CD4-positive, alpha-beta T cell (primary cell): ENCODE data around the gene FUT7. TPM values are rescaled to one million over a fixed set of nuclear protein-coding genes. Genes with fewer than 3 reads are reported as not detected.

ENCODE experiments used
- ATAC-seq: fragments of 200-7000 bp; cut with Tn5 transposase; one replicate; pipeline ENCODE4 v1.10.0; 2022; ENCODE audit warnings: mild to moderate bottlenecking; ENCODE audit not compliant: poor library complexity
- CTCF ChIA-PET: fragments of 350-600 bp; sonication (Branson Sonifier 250); formaldehyde crosslinking; loops from one replicate; lab custom pipeline; 2021; ENCODE audit warnings: antibody characterized with exemption, inconsistent platforms; lab: Charles Lee
- POLR2A ChIA-PET: fragments of 350-600 bp; sonication (Branson Sonifier 250); formaldehyde crosslinking; loops from one replicate; lab custom pipeline; 2021; ENCODE audit warnings: antibody characterized with exemption, inconsistent platforms; lab: Charles Lee
- DNase-seq, 14 experiments: peaks; one replicate each; pipeline ENCODE4 v3.0.0-alpha.2; 2013 to 2020; ENCODE audit warnings: mixed read lengths in 2 of 14
- H3K27ac ChIP-seq, 2 donors: one replicate each; pipeline versions ENCODE4 v1.5.1 to v1.7.0; 2013; ENCODE audit warnings: low read length in 2 of 2, low read depth in 1 of 2, mild to moderate bottlenecking in 1 of 2
- H3K27me3 ChIP-seq, 2 experiments: 1 replicate in 1 of 2; 2 replicates in 1 of 2; pipeline versions ENCODE4 v1.6.1 to v1.7.0; 2013; ENCODE audit warnings: low read length in 2 of 2, control low read depth in 1 of 2, mild to moderate bottlenecking in 1 of 2, moderate library complexity in 1 of 2; ENCODE audit not compliant: insufficient read depth in 2 of 2, control insufficient read depth in 1 of 2
- H3K36me3 ChIP-seq: one replicate; pipeline ENCODE4 v1.6.1; 2013; ENCODE audit warnings: low read length, control low read depth; ENCODE audit not compliant: insufficient read depth
- H3K4me1 ChIP-seq: one replicate; pipeline ENCODE4 v1.6.1; 2013; ENCODE audit warnings: low read length, control low read depth; ENCODE audit not compliant: insufficient read depth
- H3K4me3 ChIP-seq: one replicate; pipeline ENCODE4 v1.5.1; 2013; ENCODE audit warnings: mild to moderate bottlenecking, low read length, moderate library complexity
- H3K9me3 ChIP-seq, 2 experiments: 1 replicate in 1 of 2; 2 replicates in 1 of 2; pipeline versions ENCODE4 v1.6.1 to v1.7.0; 2013; ENCODE audit warnings: low read length in 2 of 2, mild to moderate bottlenecking in 2 of 2, control low read depth in 1 of 2, moderate library complexity in 1 of 2; ENCODE audit not compliant: control insufficient read depth in 1 of 2, insufficient read depth in 1 of 2
- H3K27ac Mint-ChIP-seq: one replicate; pipeline ENCODE4 v1.8.0; 2020; ENCODE audit warnings: mixed read lengths
- H3K27me3 Mint-ChIP-seq: one replicate; pipeline ENCODE4 v1.8.0; 2021; ENCODE audit warnings: mixed read lengths
- H3K36me3 Mint-ChIP-seq: one replicate; pipeline ENCODE4 v1.8.0; 2021; ENCODE audit warnings: low read depth, mixed read lengths
- H3K4me1 Mint-ChIP-seq: one replicate; pipeline ENCODE4 v1.8.0; 2021; ENCODE audit warnings: low read depth, mixed read lengths
- H3K4me3 Mint-ChIP-seq: one replicate; pipeline ENCODE4 v1.8.0; 2020; ENCODE audit warnings: mild to moderate bottlenecking, mixed read lengths
- H3K9me3 Mint-ChIP-seq: one replicate; pipeline ENCODE4 v1.8.0; 2020; ENCODE audit warnings: mixed read lengths
- intact Hi-C, 2 experiments: fragments of 100-400 bp; cut with DNase I in 1 of 2; cut with micrococcal nuclease in 1 of 2; formaldehyde crosslinking; loops; one replicate each; pipeline versions ENCODE4 v1.15.1 to v1.9.0; 2023 to 2025; cut with DNase I, micrococcal nuclease
- total RNA-seq, 174 experiments: library from RNA in 2 of 174; stranded (reverse) in 2 of 174; gene quantifications; one replicate each; pipeline ENCODE4 v1.2.3 and lab custom pipeline; 2021 to 2026
- TF ChIP-seq, protein P1 (sequence below): fragments of 200-600 bp; IDR thresholded peaks from one replicate; pipeline ENCODE4 v1.8.0; 2022; ENCODE audit warnings: antibody characterized with exemption, mild to moderate bottlenecking

Gene FUT7
- total RNA-seq, 2 experiments from 2014 or later: 1.7 to 1.8 TPM

DNA sequence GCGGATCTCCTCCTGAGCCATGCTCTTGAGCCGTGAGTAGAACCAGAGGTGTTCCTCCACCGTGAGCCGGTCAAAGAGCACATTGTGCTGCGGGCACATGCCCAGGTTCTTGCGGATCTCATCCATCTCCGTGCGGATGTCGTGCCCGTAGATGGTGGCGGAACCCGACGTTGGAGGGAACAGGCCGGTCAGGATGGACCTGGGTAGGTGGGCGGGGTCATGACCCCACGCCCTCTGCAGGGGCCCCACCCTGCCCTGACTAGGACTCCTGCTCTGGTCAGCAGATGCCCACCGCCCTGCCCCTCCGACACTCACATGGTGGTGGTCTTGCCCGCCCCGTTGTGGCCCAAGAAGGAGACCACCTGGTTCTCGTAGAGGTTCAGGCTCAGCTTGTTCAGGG lies 15.9 kb downstream of the FUT7 start:
- intact Hi-C loops: no loop called here
- Mint-ChIP-seq H3K27ac (no peak overlapping the region), H3K36me3 (peaks cover 11% of the 10 kb centered on the region), H3K9me3 (no peaks in the 10 kb centered on the region), H3K4me3 (no peak overlapping the region), H3K27me3 (no peaks in the 10 kb centered on the region), H3K4me1 (no peaks in the 10 kb centered on the region)
- no peak for DNase-seq
- Histone ChIP-seq H3K9me3 (no peaks in the 10 kb centered on the region), H3K36me3 (peaks cover 56% of the 10 kb centered on the region), H3K27ac (no peak overlapping the region), H3K27me3 (no peaks in the 10 kb centered on the region), H3K4me3 (no peak overlapping the region), H3K4me1 (no peaks in the 10 kb centered on the region)
- TF ChIP-seq, protein P1, sequence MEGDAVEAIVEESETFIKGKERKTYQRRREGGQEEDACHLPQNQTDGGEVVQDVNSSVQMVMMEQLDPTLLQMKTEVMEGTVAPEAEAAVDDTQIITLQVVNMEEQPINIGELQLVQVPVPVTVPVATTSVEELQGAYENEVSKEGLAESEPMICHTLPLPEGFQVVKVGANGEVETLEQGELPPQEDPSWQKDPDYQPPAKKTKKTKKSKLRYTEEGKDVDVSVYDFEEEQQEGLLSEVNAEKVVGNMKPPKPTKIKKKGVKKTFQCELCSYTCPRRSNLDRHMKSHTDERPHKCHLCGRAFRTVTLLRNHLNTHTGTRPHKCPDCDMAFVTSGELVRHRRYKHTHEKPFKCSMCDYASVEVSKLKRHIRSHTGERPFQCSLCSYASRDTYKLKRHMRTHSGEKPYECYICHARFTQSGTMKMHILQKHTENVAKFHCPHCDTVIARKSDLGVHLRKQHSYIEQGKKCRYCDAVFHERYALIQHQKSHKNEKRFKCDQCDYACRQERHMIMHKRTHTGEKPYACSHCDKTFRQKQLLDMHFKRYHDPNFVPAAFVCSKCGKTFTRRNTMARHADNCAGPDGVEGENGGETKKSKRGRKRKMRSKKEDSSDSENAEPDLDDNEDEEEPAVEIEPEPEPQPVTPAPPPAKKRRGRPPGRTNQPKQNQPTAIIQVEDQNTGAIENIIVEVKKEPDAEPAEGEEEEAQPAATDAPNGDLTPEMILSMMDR: no peak
- CTCF ChIA-PET: no interaction called here
- ATAC-seq: no peak
- POLR2A ChIA-PET: no interaction called here

DNA sequence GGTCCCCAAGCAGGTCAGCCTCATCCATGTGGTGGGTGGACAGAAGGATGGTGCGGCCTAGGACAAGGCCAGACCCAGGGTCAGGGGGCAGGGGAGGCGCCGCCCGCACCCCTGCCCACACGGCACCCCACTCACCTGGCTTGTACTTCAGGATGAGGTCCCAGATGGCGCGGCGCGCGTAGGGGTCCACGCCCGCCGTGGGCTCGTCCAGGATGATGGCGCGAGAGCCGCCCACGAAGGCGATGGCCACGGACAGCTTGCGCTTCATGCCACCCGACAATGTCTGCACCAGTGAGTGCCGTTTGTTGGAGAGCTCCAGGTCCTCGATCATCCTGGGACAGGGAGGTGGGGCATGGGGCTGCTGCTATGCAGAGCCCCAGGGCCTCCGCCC lies 16.4 kb downstream of the FUT7 start:
- H3K4me1 Mint-ChIP-seq: no peaks in the 10 kb centered on the region
- Histone ChIP-seq H3K9me3 (no peaks in the 10 kb centered on the region), H3K4me1 (no peaks in the 10 kb centered on the region), H3K4me3 (no peak overlapping the region), H3K36me3 (peaks cover 57% of the 10 kb centered on the region), H3K27ac (no peak overlapping the region), H3K27me3 (no peaks in the 10 kb centered on the region)
- H3K9me3 Mint-ChIP-seq: no peaks in the 10 kb centered on the region
- DNase-seq (no peak), ATAC-seq (no peak)
- H3K27me3 Mint-ChIP-seq: no peaks in the 10 kb centered on the region
- H3K36me3 Mint-ChIP-seq: peaks cover 11% of the 10 kb centered on the region
- H3K27ac Mint-ChIP-seq: no peak overlapping the region
- POLR2A ChIA-PET: no interaction called here
- intact Hi-C loops: no loop called here
- CTCF ChIA-PET: no interaction called here
- H3K4me3 Mint-ChIP-seq: no peak overlapping the region
- TF ChIP-seq, protein P1: no peak

DNA sequence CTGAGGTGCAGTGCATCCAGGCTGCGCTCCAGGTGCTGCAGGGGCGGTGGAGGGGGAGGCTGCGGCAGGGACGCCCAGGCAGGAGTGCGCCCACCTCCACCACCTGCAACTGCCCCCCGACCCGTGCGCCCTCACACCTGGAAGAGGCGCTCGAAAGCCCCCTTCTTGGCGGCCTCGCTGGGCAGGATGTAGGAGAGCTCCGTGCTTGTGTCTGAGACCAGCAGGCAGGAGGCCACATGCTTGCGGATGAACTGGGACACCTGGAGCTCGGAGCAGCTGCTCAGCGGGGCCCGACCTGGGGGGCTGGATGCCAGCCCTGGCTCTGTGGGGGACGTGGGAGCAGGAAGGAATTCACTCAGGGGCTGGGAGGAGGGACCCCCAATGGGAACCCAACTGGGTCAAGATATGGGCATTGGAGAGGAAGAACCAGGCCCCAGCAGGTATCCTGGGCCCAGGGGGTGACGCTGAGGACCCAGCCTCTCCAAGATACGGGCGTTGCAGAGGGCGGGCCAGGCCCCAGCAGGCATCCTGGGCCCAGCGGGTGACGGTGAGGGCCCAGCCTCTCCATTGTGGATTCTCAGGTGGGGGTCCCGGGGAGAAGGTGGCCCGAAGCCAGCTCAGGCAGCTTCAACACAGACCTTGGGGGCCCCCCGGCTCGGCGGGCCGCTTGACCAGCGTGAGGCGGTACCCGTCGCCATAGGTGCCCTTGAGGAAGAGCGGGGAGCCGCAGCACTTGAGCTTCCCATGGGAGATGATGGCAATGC lies 16.9 kb downstream of the FUT7 start:
- Mint-ChIP-seq H3K27me3 (no peaks in the 10 kb centered on the region), H3K36me3 (peaks cover 11% of the 10 kb centered on the region), H3K27ac (no peak overlapping the region), H3K9me3 (no peaks in the 10 kb centered on the region), H3K4me1 (no peaks in the 10 kb centered on the region), H3K4me3 (no peak overlapping the region)
- Histone ChIP-seq H3K36me3 (peaks cover 53% of the 10 kb centered on the region), H3K9me3 (no peaks in the 10 kb centered on the region), H3K27me3 (no peaks in the 10 kb centered on the region), H3K27ac (no peak overlapping the region), H3K4me3 (no peak overlapping the region), H3K4me1 (no peaks in the 10 kb centered on the region)
- no peak for DNase-seq
- ChIA-PET POLR2A (no interaction called here), CTCF (no interaction called here)
- TF ChIP-seq, protein P1: no peak
- ATAC-seq: no peak
- intact Hi-C loops: no loop called here
